NB4 (cell line): ENCODE data around the gene MT1F.

Source experiments
- POLR2A ChIP-seq: IDR thresholded peaks from 2 replicates; pipeline ENCODE4 v1.6.1; 2011; ENCODE audit warnings: mild to moderate bottlenecking; ENCODE audit not compliant: insufficient read length; ENCODE audit errors: extremely low read depth
- TF ChIP-seq, protein P1 (sequence below): IDR thresholded peaks from one replicate; pipeline ENCODE4 v1.5.1; 2012; ENCODE audit warnings: low read depth, low read length

DNA sequence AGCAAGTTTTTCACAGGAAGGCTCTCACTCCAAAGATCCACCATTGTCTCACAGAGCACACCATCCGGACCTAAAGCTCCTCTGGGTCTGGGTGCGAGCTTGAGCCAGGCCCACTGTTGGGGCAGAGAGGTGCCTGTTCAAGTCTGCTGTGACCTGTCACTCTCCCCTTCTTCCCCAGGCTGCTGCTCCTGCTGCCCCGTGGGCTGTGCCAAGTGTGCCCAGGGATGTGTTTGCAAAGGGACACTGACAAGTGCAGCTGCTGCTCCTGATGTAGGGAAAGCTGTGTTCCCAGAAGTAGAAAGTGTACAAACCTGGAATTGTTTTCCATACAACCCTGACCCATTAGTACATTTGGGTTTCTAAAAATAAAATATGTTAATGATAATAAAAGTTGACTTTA, 19.7 kb downstream of the MT1F start:
- TF ChIP-seq POLR2A, result no peak
- TF ChIP-seq, protein P1, sequence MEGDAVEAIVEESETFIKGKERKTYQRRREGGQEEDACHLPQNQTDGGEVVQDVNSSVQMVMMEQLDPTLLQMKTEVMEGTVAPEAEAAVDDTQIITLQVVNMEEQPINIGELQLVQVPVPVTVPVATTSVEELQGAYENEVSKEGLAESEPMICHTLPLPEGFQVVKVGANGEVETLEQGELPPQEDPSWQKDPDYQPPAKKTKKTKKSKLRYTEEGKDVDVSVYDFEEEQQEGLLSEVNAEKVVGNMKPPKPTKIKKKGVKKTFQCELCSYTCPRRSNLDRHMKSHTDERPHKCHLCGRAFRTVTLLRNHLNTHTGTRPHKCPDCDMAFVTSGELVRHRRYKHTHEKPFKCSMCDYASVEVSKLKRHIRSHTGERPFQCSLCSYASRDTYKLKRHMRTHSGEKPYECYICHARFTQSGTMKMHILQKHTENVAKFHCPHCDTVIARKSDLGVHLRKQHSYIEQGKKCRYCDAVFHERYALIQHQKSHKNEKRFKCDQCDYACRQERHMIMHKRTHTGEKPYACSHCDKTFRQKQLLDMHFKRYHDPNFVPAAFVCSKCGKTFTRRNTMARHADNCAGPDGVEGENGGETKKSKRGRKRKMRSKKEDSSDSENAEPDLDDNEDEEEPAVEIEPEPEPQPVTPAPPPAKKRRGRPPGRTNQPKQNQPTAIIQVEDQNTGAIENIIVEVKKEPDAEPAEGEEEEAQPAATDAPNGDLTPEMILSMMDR, result no peak
